ENCODE data around the gene B3GALT4.

- no peak for TF ChIP-seq CTCF (IDR thresholded peaks at IDR 0.05)
- no peak for TF ChIP-seq ZFX (IDR thresholded peaks at IDR 0.05; ENCODE audit: borderline replicate concordance)
Measured at GRCh38 chr6:33297956-33298772, 21.2 kb downstream of the B3GALT4 start.
